Head of caudate nucleus (tissue), 42 donors: ENCODE data around the gene CGNL1.

Experiments used
- DNase-seq, 42 donors: peaks; one replicate each; pipeline versions ENCODE4 v3.0.0 to v3.0.0-alpha.2; 2020 to 2021; ENCODE audit warnings: mixed read lengths in 7 of 42
- intact Hi-C: fragments of 100-400 bp; cut with DNase I; formaldehyde crosslinking; loops from one replicate; pipeline ENCODE4 v1.15.0; 2022

Gene CGNL1

GRCh38 chr15:57477736-57478522 lies 101.6 kb downstream of the CGNL1 start:
- intact Hi-C loops = no loop called here
- no peak for DNase-seq

GRCh38 chr15:57479005-57479404 lies 102.7 kb downstream of the CGNL1 start:
- intact Hi-C loops = no loop called here

GRCh38 chr15:57481038-57481705 lies 104.9 kb downstream of the CGNL1 start:
- DNase-seq = no peak
- intact Hi-C loops = no loop called here

More at GRCh38 chr15:57479005-57479404, 102.7 kb downstream of the CGNL1 start:
- DNase-seq = no peak

DNA sequence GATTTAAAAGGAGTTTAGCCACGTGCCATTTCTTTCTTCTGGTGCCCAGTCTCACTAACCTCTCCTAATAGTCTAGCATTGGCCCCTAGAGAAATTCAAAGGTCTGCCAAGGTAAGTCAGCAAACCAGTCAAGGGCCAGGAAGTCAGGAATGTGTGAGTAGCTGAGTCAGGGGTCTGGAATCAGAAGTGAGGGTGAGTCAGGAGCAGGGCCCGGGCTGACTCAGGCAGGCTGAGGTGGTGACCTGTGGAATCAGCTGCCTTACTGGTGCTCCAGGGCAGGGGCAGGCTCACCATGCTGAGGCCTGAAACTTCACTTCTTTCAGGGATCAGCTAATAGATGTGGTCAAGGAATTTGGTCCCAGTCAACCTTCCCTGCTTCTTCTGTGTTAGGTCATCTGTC lies 109.6 kb downstream of the CGNL1 start:
- DNase-seq = peak in 1 of 42 donors; percentile 26

DNA sequence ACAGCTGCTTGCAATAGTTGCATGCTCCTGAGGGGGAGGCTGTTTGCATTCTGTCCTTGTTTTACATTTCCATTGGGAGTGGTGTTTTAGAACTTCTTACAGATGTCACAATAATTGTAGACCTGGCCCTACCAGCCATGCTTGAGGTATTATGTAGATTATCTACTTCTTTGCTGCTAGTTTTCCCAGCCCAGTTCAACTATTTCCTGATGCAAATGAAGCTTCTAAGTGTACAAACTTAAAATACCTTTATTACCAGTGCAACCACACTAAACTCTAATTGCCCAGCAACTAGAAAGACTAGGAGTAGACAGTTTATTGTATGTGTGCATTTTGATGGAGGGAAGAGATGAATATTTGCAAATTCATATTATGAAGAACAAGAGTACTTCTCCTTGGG lies 110.5 kb downstream of the CGNL1 start:
- intact Hi-C loops = no loop called here
- DNase-seq = peak in 1 of 42 donors; percentile 3

More for the DNA sequence above, 109.6 kb downstream of the CGNL1 start:
- intact Hi-C loops = no loop called here

GRCh38 chr15:57489122-57489521 lies 112.8 kb downstream of the CGNL1 start:
- intact Hi-C loops = no loop called here
- no peak for DNase-seq

DNA sequence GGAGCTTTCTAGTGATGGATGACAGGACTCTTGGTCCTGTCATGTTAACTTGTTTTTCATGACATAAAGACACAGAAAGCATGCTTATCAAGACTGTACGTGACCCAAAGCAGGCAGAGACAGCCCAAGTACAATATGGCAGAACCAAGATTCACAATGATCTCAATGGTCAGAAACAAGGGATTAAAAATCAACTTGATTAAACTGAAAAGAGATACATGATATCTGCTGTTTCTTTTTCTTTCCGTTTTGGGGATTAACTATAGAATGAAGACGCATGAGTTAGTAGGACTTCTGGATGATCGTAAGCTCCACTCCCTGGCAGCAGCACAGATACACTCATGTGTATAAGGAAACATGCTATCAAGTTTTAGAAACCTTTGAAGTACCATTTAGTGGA lies 117.0 kb downstream of the CGNL1 start:
- intact Hi-C loops = no loop called here
- no peak for DNase-seq

DNA sequence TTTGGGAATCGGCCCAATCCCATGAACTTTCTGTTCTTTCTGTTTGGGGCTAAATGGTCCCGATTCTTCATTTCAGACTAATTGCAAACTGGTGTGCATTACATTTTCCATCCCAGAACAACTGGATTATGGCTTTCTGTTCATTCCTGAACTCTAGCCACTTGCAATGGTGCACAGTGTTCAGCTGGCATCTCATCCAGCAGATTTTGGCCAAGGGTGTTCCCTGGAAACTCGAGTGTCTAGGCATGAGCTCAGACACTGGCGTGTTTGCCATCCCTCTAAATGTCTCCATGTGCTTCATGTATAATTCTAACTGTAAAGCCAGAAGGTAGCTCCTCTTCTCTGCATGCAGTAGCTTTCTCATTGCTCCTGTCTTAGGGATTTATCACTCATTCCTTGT lies 118.3 kb downstream of the CGNL1 start:
- intact Hi-C loops = no loop called here
- no peak for DNase-seq

DNA sequence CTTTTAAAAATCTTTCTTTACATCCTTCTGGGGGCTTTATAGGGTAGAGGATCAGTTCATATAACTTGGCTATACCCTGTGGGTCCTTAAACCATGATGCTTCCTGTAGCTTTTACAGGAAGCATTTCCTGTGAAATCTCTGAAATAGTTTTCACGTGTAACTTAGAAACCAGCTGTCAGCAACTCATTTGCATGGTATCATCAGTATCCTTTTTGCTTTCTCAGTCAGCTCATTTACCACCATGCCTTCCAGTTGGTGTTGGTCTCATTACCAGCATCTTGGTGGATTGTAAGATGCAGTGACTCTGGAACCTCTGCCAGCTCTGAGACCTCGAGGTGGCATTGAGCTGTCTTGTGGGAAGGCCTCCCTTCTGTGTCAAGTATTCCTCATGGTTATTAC lies 118.7 kb downstream of the CGNL1 start:
- no peak for DNase-seq
- intact Hi-C loops = no loop called here

- intact Hi-C loops = no loop called here
- no peak for DNase-seq
Observed at GRCh38 chr15:57495554-57496165, 119.4 kb downstream of the CGNL1 start.

- intact Hi-C loops = no loop called here
Observed at GRCh38 chr15:57496594-57496945, 120.3 kb downstream of the CGNL1 start.

GRCh38 chr15:57496946-57497869 lies 120.9 kb downstream of the CGNL1 start:
- peak in 1 of 42 donors; percentile 38 for DNase-seq
- intact Hi-C loops = no loop called here

More at GRCh38 chr15:57496594-57496945, 120.3 kb downstream of the CGNL1 start:
- DNase-seq = no peak

DNA sequence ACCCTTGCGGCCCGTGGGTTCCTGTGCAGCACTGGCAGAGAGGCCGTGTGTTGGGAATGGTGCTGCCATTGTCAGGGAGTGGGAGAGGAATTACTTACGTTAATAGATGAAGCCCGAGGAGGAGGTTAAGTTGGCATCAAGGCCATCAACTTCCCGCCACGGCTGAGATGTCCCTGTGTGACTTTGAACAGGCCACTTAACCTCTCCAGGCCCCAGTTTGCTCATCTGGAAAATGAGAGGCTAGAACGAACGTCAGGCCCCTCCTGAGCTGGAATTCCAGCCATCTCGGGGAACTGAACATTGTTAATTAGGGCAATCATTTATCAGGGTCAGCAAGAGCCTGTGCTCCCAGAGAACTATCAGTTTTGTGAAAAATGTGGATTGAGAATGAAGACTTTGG lies 124.0 kb downstream of the CGNL1 start:
- intact Hi-C loops = no loop called here
- no peak for DNase-seq

GRCh38 chr15:57500979-57501576 lies 124.8 kb downstream of the CGNL1 start:
- intact Hi-C loops = no loop called here
- no peak for DNase-seq

- DNase-seq = no peak
- intact Hi-C loops = no loop called here
Observed at GRCh38 chr15:57502116-57502515, 125.8 kb downstream of the CGNL1 start.

DNA sequence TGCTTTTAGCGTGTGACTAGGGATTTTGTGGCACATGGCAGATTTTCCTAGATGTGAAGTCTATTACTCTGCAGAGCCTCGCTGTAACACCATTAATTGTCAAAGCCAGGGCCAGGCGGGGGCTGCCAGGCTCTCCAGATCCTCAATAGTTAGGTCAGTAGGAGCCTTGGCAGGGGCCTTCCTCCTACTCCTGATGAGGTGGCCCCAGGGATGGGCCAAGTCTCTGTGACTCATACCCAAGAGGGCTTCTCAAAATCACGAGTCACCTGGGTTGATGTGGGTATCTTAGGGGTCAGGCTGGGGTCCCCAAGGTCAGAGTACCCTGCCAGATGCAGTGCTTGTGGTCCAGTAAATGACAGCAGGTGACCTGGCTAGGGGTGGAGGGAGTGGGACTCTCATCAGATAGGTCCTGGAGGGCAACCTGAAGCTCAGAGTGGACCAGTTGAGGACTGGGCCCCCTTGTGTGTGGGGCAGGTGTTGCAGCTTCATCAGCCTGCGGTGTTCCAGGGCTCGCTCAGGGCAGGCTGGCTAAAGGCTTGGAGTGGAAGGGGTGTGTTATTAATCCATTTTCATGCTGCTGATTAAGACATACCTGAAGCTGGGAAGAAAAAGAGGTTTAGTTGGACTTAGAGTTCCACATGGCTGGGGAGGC lies 126.9 kb downstream of the CGNL1 start:
- intact Hi-C loops = no loop called here
- peak in 1 of 42 donors; percentile 42 for DNase-seq

- intact Hi-C loops = no loop called here
- DNase-seq = no peak
Observed at GRCh38 chr15:57503911-57504598, 127.8 kb downstream of the CGNL1 start.

DNA sequence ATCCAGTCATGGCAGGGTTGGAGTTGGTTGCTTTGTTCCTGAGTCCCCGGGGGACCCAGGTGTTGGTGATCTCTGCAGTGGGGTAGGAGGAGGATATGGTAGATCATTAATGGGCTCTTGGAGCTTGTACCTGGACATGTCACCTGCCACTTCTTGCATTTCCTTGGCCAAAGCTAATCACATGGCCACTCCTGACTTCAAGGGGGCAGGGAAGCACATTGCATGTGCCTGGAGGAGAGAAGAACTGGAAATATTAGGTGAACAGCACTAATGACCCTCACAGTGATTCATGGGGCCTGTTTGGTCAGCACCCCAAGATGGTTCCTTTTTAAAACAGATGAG lies 128.3 kb downstream of the CGNL1 start:
- DNase-seq = no peak
- intact Hi-C loops = no loop called here
